A549 (cell line): ENCODE results near the gene PEX5. TPM values are rescaled to one million over a fixed set of nuclear protein-coding genes. Genes with fewer than 3 reads are reported as not detected.

ENCODE experiments used
- ATAC-seq, 2 experiments: fragments of 200-7000 bp in 1 of 2; fragments of >200 bp in 1 of 2; cut with Nextera tagmentation in 1 of 2; cut with Tn5 transposase in 1 of 2; 3 replicates each; pipeline versions ENCODE4 v1.8.0 to v1.9.1; 2018 to 2020; ENCODE audit warnings: mild to moderate bottlenecking in 1 of 2, moderate library complexity in 1 of 2
- CTCF ChIA-PET: fragments of 300-600 bp; sonication (Branson Sonifier 250); formaldehyde crosslinking; extraction: SDS; loops from one replicate; lab custom pipeline; 2021; ENCODE audit warnings: antibody characterized with exemption, inconsistent platforms; lab: Yijun Ruan, JAX
- POLR2A ChIA-PET: fragments of 350-600 bp; formaldehyde crosslinking; extraction: SDS; loops from one replicate; lab custom pipeline; 2021; ENCODE audit warnings: antibody characterized with exemption, inconsistent platforms; lab: Yijun Ruan, JAX
- DNase-seq, 2 experiments: peaks; one replicate each; pipeline versions ENCODE4 v3.0.0 to v3.0.0-alpha.2; 2011 to 2016; ENCODE audit warnings: low read depth in 1 of 2, low spot score in 1 of 2
- FAIRE-seq: peaks from 2 replicates; lab custom pipeline; 2011; peaks lifted over from hg19 to GRCh38; lab: Jason Lieb, UNC
- H3K27ac ChIP-seq, 2 experiments: fragments of >200 bp; sonication (Bioruptor Twin); formaldehyde crosslinking; 3 replicates each; pipeline ENCODE4 v1.5.1; 2016 to 2017
- H3K4me1 ChIP-seq: fragments of >200 bp; sonication (Bioruptor Twin); formaldehyde crosslinking; 3 replicates; pipeline ENCODE4 v1.6.1; 2016
- H3K4me2 ChIP-seq: fragments of >200 bp; sonication (Bioruptor Twin); formaldehyde crosslinking; 3 replicates; pipeline ENCODE4 v1.6.1; 2016
- H3K4me3 ChIP-seq: fragments of >200 bp; sonication (Bioruptor Twin); formaldehyde crosslinking; 3 replicates; pipeline ENCODE4 v1.5.1; 2016
- H3K9me3 ChIP-seq: fragments of >200 bp; sonication (Bioruptor Twin); formaldehyde crosslinking; 3 replicates; pipeline ENCODE4 v1.6.1; 2016
- BCL3 ChIP-seq: fragments of >200 bp; sonication (Bioruptor Twin); formaldehyde crosslinking; IDR thresholded peaks from 3 replicates; pipeline ENCODE4 v1.6.1; 2016
- CBX2 ChIP-seq: fragments of 200-600 bp; sonication (generic); IDR thresholded peaks from 2 replicates; pipeline ENCODE4 v1.6.1; 2016; ENCODE audit warnings: low read depth, mild to moderate bottlenecking, borderline replicate concordance
- CHD2 ChIP-seq: fragments of 150-350 bp; IDR thresholded peaks from 2 replicates; pipeline ENCODE4 v1.6.1; 2014; ENCODE audit warnings: low read length; ENCODE audit not compliant: partially characterized antibody
- CTCF ChIP-seq: fragments of >200 bp; sonication (Bioruptor Twin); formaldehyde crosslinking; IDR thresholded peaks from 3 replicates; pipeline ENCODE4 v1.5.1; 2016
- E2F6 ChIP-seq: IDR thresholded peaks from 2 replicates; pipeline ENCODE4 v1.6.1; 2012; ENCODE audit warnings: low read depth, borderline replicate concordance
- EHMT2 ChIP-seq: fragments of 200-600 bp; sonication (generic); IDR thresholded peaks from 2 replicates; pipeline ENCODE4 v1.6.1; 2016; ENCODE audit warnings: antibody characterized with exemption, low read depth, mild to moderate bottlenecking, moderate library complexity
- EP300 ChIP-seq, 2 experiments: fragments of >200 bp; sonication (Bioruptor Twin); formaldehyde crosslinking; IDR thresholded peaks; 2 replicates in 1 of 2; 3 replicates in 1 of 2; pipeline ENCODE4 v1.6.1; 2016 to 2017
- GATA3 ChIP-seq: IDR thresholded peaks from 2 replicates; pipeline ENCODE4 v1.6.1; 2012; ENCODE audit warnings: borderline replicate concordance
- HEYL ChIP-seq: fragments of 250-450 bp; sonication (Bioruptor Pico); IDR thresholded peaks from 2 replicates; pipeline ENCODE4 v1.8.0; 2021; ENCODE audit warnings: mild to moderate bottlenecking, moderate library complexity
- HMGXB4 ChIP-seq: fragments of 250-450 bp; sonication (Bioruptor Pico); IDR thresholded peaks from 2 replicates; pipeline ENCODE4 v1.5.0; 2021; ENCODE audit warnings: mild to moderate bottlenecking, moderate library complexity, borderline replicate concordance
- MAFK ChIP-seq: fragments of 450-650 bp; IDR thresholded peaks from 2 replicates; pipeline ENCODE4 v1.6.1; 2014; ENCODE audit not compliant: partially characterized antibody
- NR3C1 ChIP-seq: fragments of >200 bp; sonication (Bioruptor Twin); formaldehyde crosslinking; IDR thresholded peaks from 3 replicates; pipeline ENCODE4 v1.6.1; 2017
- PBX3 ChIP-seq: IDR thresholded peaks from 2 replicates; pipeline ENCODE4 v1.6.1; 2012
- POLR2AphosphoS2 ChIP-seq: conservative IDR thresholded peaks from 2 replicates; pipeline ENCODE4 v1.6.1; 2012; ENCODE audit warnings: low read length, improper control_type of control experiment, inconsistent platforms
- RAD21 ChIP-seq, 2 experiments: fragments of >200 bp in 1 of 2; sonication (Bioruptor Twin) in 1 of 2; formaldehyde crosslinking in 1 of 2; IDR thresholded peaks in 1 of 2; conservative IDR thresholded peaks in 1 of 2; 2 replicates in 1 of 2; 3 replicates in 1 of 2; pipeline ENCODE4 v1.6.1; 2012 to 2018; ENCODE audit warnings: inconsistent platforms in 1 of 2
- RFX5 ChIP-seq: fragments of 450-650 bp; IDR thresholded peaks from 2 replicates; pipeline ENCODE4 v1.7.1; 2014; ENCODE audit warnings: antibody characterized with exemption, mild to moderate bottlenecking, moderate library complexity
- ZFP36 ChIP-seq: fragments of 450-650 bp; IDR thresholded peaks from 2 replicates; pipeline ENCODE4 v1.6.1; 2014; ENCODE audit warnings: borderline replicate concordance; ENCODE audit not compliant: partially characterized antibody
- ZNF302 ChIP-seq: fragments of 250-450 bp; sonication (Bioruptor Pico); IDR thresholded peaks from 2 replicates; pipeline ENCODE4 v1.9.0; 2021; ENCODE audit warnings: inconsistent platforms, mild to moderate bottlenecking, moderate library complexity
- WGBS: methylation state at CpG from one replicate; pipeline ENCODE4 v1.1.6; 2017; ENCODE audit errors: missing lambda C conversion rate; 5-methylcytosine and 5-hydroxymethylcytosine counted together
- polyA plus RNA-seq, 4 experiments: library from polyadenylated mRNA; depleted of rRNA in 3 of 4; stranded (reverse); fragments of >200 nt; fragmentation: RNase III in 1 of 4; extraction: RNeasy Plus Mini Kit Qiagen cat#74134 plus additional on column Dnase treatment in 1 of 4; gene quantifications; 2 replicates in 3 of 4; 3 replicates in 1 of 4; pipeline ENCODE4 v1.2.3, GENCODE V29; 2011 to 2017
- TF ChIP-seq, protein P1 (sequence below): fragments of 450-650 bp; IDR thresholded peaks from 2 replicates; pipeline ENCODE4 v1.6.1; 2014; ENCODE audit warnings: antibody characterized with exemption

Gene PEX5
- polyA plus RNA-seq, 2 of the 4 experiments (the other 2 are of a cell fraction), result 21.5 to 31.5 TPM

DNA sequence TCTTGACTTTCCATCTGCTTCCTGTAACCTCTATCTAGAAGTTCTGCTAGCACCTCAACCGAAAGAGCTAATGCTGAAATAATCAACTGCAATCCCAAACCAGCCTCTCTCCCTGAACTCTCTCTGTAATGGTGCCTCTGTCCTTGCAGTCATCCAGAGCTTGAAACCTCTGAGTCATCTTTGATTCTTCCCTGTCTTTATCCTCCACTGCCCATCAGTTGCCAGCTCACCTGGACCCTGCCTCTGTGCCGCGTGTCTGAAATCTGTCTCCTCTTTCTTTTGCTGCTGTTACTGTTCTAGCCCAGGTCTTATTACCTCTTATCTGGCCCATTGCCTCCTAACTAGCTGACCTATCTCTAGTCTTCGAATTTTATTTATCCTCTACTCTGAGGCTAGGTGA lies 43.8 kb upstream of the PEX5 start (continued):
- TF ChIP-seq RFX5, result no peak
- no peak for TF ChIP-seq ZNF302 (CRISPR knock-in tag)
- TF ChIP-seq MAFK, result no peak
- no peak for TF ChIP-seq PBX3
- no peak for TF ChIP-seq GATA3
- TF ChIP-seq HEYL, result no peak

DNA sequence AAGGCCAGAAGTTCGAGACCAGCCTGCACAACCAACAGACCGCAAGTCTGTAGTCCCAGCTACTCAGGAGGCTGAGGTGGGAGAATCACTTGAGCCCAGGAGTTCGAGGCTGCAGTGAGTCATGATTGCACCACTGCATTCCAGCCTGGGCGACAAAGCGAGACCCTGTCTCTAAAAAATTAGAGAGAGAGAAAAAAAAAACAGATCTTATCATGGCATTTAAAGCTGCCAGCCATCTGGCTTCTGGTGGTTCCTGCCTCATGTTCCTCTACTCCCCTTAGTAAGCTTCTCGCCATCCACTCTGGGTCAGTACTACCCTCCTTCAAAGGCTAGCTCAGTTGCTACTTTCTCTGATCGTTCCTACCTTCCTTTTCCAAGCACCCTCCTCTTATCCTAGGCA lies 43.3 kb upstream of the PEX5 start:
- no peaks in the 10 kb centered on the region for H3K4me1 ChIP-seq
- TF ChIP-seq EP300 (IDR thresholded peaks at IDR 0.05) (no peak), HMGXB4 (no peak), CHD2 (no peak), BCL3 (no peak), POLR2AphosphoS2 (no peak), HEYL (no peak), CTCF (no peak), GATA3 (no peak), E2F6 (no peak), ZFP36 (no peak)
- TF ChIP-seq, protein P1, sequence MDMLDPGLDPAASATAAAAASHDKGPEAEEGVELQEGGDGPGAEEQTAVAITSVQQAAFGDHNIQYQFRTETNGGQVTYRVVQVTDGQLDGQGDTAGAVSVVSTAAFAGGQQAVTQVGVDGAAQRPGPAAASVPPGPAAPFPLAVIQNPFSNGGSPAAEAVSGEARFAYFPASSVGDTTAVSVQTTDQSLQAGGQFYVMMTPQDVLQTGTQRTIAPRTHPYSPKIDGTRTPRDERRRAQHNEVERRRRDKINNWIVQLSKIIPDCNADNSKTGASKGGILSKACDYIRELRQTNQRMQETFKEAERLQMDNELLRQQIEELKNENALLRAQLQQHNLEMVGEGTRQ, result no peak
- TF ChIP-seq, all 56 proteins: peak for 0
- CTCF ChIA-PET, result interaction anchor here (0.6 to 7.7 kb wide), 13 partner anchors 8 to 1246 kb away, joined by 3 to 75 read pairs (median 4); partner anchors contain the start of genes C1S and SPSB2
- ATAC-seq (no peak), FAIRE-seq (no peak), DNase-seq (no peak)
- no peak overlapping the region for H3K4me3 ChIP-seq
- POLR2A ChIA-PET, result no interaction called here
- no peaks in the 10 kb centered on the region for H3K9me3 ChIP-seq
- WGBS, result 72% methylated on average over 7 of the region's 7 CpGs
- no peak overlapping the region for H3K27ac ChIP-seq
- no peak overlapping the region for H3K4me2 ChIP-seq

DNA sequence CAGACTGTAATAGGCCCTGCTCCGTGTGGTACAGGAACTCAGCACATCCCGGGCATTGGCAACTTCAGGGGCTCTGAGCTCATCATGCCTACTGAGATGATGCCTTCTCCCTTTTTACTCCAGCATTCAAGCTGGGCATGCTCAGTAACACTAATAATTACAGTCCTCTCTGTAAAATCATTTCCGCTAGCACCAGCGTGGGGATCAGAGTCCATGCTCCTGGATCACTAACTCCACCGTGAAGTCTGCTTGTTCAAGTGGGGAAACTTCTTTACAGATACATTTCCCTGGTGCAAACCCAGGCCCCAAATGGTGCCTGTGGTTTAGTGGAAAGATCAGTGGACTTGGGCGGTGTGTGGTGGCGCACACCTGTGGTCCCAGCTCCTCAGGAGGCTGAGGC lies 42.6 kb upstream of the PEX5 start:
- TF ChIP-seq EHMT2 (no peak), CBX2 (no peak), RAD21 (conservative IDR thresholded peaks at IDR 0.05 in 1 of 2, IDR thresholded peaks at IDR 0.05 in 1 of 2) (no peak), NR3C1 (no peak), GATA3 (no peak), MAFK (no peak), RFX5 (no peak)
- H3K4me3 ChIP-seq, result no peak overlapping the region
- no peaks in the 10 kb centered on the region for H3K4me1 ChIP-seq
- no peaks in the 10 kb centered on the region for H3K9me3 ChIP-seq
- DNase-seq (no peak), FAIRE-seq (no peak), ATAC-seq (no peak)
- 93% methylated on average over 7 of the region's 7 CpGs for WGBS
- H3K27ac ChIP-seq, result no peak overlapping the region
- POLR2A ChIA-PET, result no interaction called here
- no peak overlapping the region for H3K4me2 ChIP-seq
- CTCF ChIA-PET, result interaction anchor here (0.6 to 7.7 kb wide), 9 partner anchors 17 to 1245 kb away, joined by 3 to 75 read pairs (median 4); partner anchors contain the start of genes C1S and SPSB2
